ENCODE data around the gene DOCK3. TPM values are rescaled to one million over a fixed set of nuclear protein-coding genes. Genes with fewer than 3 reads are reported as not detected.

Gene DOCK3
- polyA plus RNA-seq, 1 donor from 2014 or later, result 15.6 TPM

DNA sequence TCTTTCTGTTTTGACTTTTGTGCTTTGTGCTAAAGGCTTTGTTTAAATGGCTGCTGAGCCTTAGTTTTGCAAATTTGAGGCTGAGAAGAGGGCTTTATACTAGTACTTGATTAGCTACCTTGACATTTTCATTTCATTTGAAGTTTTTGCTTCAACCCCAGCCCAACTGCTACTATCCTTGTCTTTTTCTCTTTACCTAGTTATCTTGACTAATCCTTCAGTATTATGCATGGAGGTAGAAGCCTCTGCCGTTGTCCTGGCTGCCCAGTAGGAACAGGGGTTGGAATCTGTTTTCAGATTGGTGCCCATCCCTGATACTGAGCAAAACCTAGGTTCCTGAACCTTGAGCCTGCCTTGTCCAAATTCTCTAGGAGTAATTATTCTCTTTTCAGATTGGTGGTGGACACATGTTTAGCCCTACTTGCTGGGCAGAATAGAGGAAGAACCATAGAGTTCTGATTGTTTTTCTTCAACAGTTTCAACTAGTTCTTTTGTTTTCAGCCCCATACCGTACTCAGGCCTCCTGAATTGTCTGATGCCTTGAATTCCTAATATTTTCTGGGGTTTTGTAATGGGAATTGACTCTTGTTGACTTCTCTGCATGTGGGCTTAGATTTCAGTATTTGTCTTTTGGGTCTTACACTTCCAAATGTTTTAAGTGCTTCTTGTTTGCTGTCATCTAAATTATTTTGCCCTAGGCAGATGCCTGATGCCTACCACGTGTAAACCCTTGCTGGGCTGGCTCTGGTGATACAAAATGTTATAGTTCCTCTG lies 143.2 kb downstream of the DOCK3 start:
- TF ChIP-seq MXI1 (conservative IDR thresholded peaks at IDR 0.05; ENCODE audit: poor library complexity, severe bottlenecking), result no peak
- TF ChIP-seq SMC3 (conservative IDR thresholded peaks at IDR 0.05; ENCODE audit: poor library complexity), result no peak
- TF ChIP-seq, protein P1, sequence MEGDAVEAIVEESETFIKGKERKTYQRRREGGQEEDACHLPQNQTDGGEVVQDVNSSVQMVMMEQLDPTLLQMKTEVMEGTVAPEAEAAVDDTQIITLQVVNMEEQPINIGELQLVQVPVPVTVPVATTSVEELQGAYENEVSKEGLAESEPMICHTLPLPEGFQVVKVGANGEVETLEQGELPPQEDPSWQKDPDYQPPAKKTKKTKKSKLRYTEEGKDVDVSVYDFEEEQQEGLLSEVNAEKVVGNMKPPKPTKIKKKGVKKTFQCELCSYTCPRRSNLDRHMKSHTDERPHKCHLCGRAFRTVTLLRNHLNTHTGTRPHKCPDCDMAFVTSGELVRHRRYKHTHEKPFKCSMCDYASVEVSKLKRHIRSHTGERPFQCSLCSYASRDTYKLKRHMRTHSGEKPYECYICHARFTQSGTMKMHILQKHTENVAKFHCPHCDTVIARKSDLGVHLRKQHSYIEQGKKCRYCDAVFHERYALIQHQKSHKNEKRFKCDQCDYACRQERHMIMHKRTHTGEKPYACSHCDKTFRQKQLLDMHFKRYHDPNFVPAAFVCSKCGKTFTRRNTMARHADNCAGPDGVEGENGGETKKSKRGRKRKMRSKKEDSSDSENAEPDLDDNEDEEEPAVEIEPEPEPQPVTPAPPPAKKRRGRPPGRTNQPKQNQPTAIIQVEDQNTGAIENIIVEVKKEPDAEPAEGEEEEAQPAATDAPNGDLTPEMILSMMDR (IDR thresholded peaks at IDR 0.05; ENCODE audit: poor library complexity, severe bottlenecking), result no peak
- TF ChIP-seq EZH2 (IDR thresholded peaks at IDR 0.05; ENCODE audit: borderline replicate concordance, insufficient read depth, low read length, poor library complexity, severe bottlenecking), result no peak
- Histone ChIP-seq H3K79me2 (replicated peaks; ENCODE audit: insufficient read depth, low read length) (no peaks in the 10 kb centered on the region), H3K4me3 (ENCODE audit: low read length) (no peak overlapping the region), H4K20me1 (ENCODE audit: insufficient read depth) (no peaks in the 10 kb centered on the region), H3K9me2 (ENCODE audit: insufficient read depth, low read length) (no peaks in the 10 kb centered on the region), H3K27ac (ENCODE audit: low read length) (no peak overlapping the region), H3K4me2 (ENCODE audit: low read length) (no peak overlapping the region), H3F3A (ENCODE audit: insufficient read depth, low read length, poor library complexity, severe bottlenecking) (no peaks in the 10 kb centered on the region), H3K9me3 (ENCODE audit: low read length) (no peaks in the 10 kb centered on the region), H3K27me3 (ENCODE audit: insufficient read depth, low read depth, low read length) (no peaks in the 10 kb centered on the region), H3K36me3 (ENCODE audit: insufficient read depth, low read length) (no peaks in the 10 kb centered on the region), H3K9ac (ENCODE audit: low read length) (no peak overlapping the region), H2AFZ (ENCODE audit: low read depth, low read length) (no peak overlapping the region)

DNA sequence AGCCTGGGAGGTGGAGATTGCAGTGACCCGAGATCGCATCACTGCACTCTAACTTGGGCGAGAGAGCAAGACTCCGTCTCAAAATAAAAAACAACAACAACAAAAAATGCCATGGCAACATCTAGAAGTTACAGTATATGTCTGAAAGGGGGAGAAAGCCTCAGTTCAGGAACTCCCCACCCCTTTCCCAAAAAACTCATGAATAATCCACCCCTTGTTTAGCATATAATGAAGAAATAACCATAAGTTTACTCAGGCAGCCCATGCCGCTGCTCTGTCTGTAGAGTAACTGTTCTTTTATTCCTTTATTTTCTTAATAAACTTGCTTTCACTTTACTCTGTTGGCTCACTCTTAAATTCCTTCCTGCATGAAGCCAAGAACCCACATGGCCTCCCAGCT lies 145.2 kb downstream of the DOCK3 start:
- Histone ChIP-seq H2AFZ (ENCODE audit: low read depth, low read length) (no peak overlapping the region), H3K79me2 (replicated peaks; ENCODE audit: insufficient read depth, low read length) (no peaks in the 10 kb centered on the region), H3K9me2 (ENCODE audit: insufficient read depth, low read length) (no peaks in the 10 kb centered on the region), H3K27ac (ENCODE audit: low read length) (no peak overlapping the region), H3K36me3 (ENCODE audit: insufficient read depth, low read length) (no peaks in the 10 kb centered on the region), H3K9ac (ENCODE audit: low read length) (no peak overlapping the region), H3K4me2 (ENCODE audit: low read length) (no peak overlapping the region), H3K27me3 (ENCODE audit: insufficient read depth, low read depth, low read length) (no peaks in the 10 kb centered on the region), H3F3A (ENCODE audit: insufficient read depth, low read length, poor library complexity, severe bottlenecking) (no peaks in the 10 kb centered on the region), H3K4me3 (ENCODE audit: low read length) (no peak overlapping the region), H3K9me3 (ENCODE audit: low read length) (no peaks in the 10 kb centered on the region), H4K20me1 (ENCODE audit: insufficient read depth) (no peaks in the 10 kb centered on the region)
- TF ChIP-seq MXI1 (conservative IDR thresholded peaks at IDR 0.05; ENCODE audit: poor library complexity, severe bottlenecking) (no peak), REST (IDR thresholded peaks at IDR 0.05; ENCODE audit: borderline replicate concordance) (no peak), EP300 (conservative IDR thresholded peaks at IDR 0.05; ENCODE audit: poor library complexity, severe bottlenecking) (no peak), EZH2 (IDR thresholded peaks at IDR 0.05; ENCODE audit: borderline replicate concordance, insufficient read depth, low read length, poor library complexity, severe bottlenecking) (no peak), RAD21 (conservative IDR thresholded peaks at IDR 0.05) (no peak), POLR2AphosphoS5 (IDR thresholded peaks at IDR 0.05) (no peak), TAF1 (IDR thresholded peaks at IDR 0.05; ENCODE audit: low read depth) (no peak), SMC3 (conservative IDR thresholded peaks at IDR 0.05; ENCODE audit: poor library complexity) (no peak)
- TF ChIP-seq, protein P1 (IDR thresholded peaks at IDR 0.05; ENCODE audit: poor library complexity, severe bottlenecking), result no peak

All from neural cell (in vitro differentiated cells).